ENCODE results near the gene ROCK2.
A peak's percentile ranks its signal among the peaks of the same experiment; 100 is the strongest.

ROCK2 gene

DNA sequence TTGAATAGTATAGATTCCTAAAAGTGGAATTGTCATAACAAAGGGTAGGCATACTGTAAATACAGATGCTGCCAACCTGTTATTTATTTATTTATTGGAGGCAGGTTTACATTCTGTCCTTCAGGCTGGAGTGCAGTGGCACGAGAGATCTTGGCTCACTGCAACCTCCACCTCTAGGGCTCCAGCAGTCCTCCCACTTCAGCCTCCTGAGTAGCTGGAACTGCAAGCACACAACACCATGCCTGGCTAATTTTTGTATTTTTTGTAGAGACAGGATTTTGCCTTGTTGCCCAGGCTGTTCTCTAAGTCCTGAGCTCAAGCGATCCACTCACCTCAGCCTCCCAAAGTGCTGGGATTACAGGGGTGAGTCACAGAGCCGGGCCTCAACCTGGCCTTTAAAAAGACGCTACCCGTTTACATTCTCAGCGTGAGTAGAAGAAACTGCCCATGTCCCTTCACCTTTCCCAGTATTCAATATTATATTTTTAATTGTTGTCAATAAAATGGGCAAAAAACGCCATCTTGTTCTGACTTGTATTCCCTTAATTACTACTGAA lies 3.0 kb upstream of the ROCK2 start:
- DNase-seq (ENCODE audit: extremely low read depth, low read depth) = no peak
- TF ChIP-seq, protein P1, sequence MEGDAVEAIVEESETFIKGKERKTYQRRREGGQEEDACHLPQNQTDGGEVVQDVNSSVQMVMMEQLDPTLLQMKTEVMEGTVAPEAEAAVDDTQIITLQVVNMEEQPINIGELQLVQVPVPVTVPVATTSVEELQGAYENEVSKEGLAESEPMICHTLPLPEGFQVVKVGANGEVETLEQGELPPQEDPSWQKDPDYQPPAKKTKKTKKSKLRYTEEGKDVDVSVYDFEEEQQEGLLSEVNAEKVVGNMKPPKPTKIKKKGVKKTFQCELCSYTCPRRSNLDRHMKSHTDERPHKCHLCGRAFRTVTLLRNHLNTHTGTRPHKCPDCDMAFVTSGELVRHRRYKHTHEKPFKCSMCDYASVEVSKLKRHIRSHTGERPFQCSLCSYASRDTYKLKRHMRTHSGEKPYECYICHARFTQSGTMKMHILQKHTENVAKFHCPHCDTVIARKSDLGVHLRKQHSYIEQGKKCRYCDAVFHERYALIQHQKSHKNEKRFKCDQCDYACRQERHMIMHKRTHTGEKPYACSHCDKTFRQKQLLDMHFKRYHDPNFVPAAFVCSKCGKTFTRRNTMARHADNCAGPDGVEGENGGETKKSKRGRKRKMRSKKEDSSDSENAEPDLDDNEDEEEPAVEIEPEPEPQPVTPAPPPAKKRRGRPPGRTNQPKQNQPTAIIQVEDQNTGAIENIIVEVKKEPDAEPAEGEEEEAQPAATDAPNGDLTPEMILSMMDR (IDR thresholded peaks at IDR 0.05; ENCODE audit: low read depth, low read length) = no peak

DNA sequence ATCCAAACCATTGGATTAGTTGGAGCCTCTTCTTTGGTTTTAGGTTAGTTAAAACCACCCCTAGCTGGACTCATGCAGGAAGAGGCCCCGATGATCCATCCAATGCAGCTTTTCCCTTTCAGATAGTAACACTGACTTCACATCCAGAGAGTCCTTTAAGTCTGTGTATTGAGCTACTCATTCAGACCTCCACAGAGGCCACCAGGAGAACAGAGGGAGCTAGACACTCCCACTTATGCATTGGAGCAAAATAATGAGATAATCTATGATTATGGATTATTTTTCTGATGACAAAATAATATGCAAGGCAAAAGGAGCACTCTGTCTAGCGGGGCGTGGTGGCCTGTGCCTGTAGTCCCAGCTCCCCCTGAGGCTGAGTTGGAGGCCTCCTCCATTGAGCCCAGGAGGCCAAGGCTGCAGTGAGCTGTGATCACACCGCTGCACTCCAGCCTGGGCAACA lies 1.6 kb upstream of the ROCK2 start:
- TF ChIP-seq, protein P1 (IDR thresholded peaks at IDR 0.05; ENCODE audit: low read depth, low read length) = no peak
- DNase-seq (ENCODE audit: extremely low read depth, low read depth) = no peak

- DNase-seq (ENCODE audit: extremely low read depth, low read depth) = peak; percentile 50
- TF ChIP-seq, protein P1 (IDR thresholded peaks at IDR 0.05; ENCODE audit: low read depth, low read length) = no peak; the same call in 1 of the 2 replicates
Observed at GRCh38 chr2:11344956-11345677, 681 bp upstream of the ROCK2 start.

- DNase-seq (ENCODE audit: extremely low read depth, low read depth) = no peak
- TF ChIP-seq, protein P1 (IDR thresholded peaks at IDR 0.05; ENCODE audit: low read depth, low read length) = no peak
Observed at GRCh38 chr2:11343650-11344341, 640 bp downstream of the ROCK2 start.

- TF ChIP-seq, protein P1 (IDR thresholded peaks at IDR 0.05; ENCODE audit: low read depth, low read length) = no peak
- DNase-seq (ENCODE audit: extremely low read depth, low read depth) = no peak
Observed at GRCh38 chr2:11343368-11343649, 1.1 kb downstream of the ROCK2 start.

- TF ChIP-seq, protein P1 (IDR thresholded peaks at IDR 0.05; ENCODE audit: low read depth, low read length) = no peak
- DNase-seq (ENCODE audit: extremely low read depth, low read depth) = no peak
Observed at GRCh38 chr2:11342551-11343367, 1.7 kb downstream of the ROCK2 start.

All from AG09319 (cell line).